DMS114 treated with DMSO at 0.1 percent for 48 hours (cell line): ENCODE results near the gene SNRK.

ENCODE experiments used
- DNase-seq: peaks from one replicate; lab custom pipeline; 2025; ENCODE audit not compliant: unreplicated experiment; lab: John Stamatoyannopoulos, UW

Gene SNRK, protein sequence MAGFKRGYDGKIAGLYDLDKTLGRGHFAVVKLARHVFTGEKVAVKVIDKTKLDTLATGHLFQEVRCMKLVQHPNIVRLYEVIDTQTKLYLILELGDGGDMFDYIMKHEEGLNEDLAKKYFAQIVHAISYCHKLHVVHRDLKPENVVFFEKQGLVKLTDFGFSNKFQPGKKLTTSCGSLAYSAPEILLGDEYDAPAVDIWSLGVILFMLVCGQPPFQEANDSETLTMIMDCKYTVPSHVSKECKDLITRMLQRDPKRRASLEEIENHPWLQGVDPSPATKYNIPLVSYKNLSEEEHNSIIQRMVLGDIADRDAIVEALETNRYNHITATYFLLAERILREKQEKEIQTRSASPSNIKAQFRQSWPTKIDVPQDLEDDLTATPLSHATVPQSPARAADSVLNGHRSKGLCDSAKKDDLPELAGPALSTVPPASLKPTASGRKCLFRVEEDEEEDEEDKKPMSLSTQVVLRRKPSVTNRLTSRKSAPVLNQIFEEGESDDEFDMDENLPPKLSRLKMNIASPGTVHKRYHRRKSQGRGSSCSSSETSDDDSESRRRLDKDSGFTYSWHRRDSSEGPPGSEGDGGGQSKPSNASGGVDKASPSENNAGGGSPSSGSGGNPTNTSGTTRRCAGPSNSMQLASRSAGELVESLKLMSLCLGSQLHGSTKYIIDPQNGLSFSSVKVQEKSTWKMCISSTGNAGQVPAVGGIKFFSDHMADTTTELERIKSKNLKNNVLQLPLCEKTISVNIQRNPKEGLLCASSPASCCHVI

DNA sequence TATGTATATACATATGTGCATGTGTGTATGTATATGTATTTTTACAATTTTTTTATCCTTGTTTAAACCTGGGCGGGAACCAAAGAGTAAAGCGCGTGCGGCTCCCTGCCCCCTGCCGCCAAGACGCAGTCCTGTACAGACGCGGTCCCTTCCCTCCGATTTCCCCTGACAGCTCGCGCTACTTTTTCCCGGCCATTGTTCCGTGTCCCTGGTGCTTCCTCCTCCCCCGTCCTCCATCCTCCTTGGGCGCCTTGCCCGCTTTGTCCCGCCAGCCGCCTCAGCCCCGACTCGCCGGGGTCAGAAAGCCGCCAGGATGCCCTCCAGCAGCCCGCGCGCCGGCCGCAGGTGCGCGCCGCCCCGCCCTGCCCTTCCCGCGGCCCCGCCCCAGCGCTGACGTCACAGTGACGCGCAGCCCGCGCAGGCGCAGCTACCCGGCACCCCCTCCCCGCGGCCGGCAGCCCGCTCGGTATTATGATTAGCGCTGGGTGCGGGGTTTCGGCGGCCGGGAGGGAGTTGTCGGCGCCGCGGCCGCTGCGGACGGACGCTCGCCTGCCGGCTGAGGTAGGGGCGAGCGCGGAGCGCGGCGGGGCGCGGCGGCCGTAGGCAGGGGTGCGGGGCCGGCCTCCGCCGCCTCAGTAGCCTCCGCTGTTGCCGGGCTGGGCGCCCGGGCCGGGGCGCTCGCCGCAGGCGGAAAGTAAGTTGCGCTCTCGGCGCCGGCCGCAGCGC lies at the start of gene SNRK:
Gene SNRK (plus strand): TSS at position 426 of the 726 bp plus-strand sequence. CDS start 16,664 bp downstream, outside the sequence.
- peak; percentile 53 for DNase-seq

DNA sequence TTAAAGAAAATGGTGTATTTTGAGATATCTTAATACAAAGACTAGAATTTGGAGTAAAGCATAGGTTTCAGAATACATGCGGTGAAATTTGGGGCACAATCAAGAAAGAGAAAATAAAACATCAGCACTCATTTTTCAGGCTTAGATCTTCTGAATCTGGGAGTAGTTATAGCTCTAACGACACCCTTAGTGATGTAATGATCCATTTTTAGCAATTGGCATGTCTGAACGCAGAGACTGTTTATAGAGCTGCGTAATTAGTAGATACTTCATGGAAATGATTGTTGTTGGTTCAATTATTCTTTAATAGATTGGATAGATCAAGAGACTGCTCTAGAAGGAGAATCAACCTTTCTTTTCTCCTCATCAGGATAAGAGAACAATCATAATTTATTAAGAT lies 47.5 kb upstream of the SNRK start:
- no peak for DNase-seq

DNA sequence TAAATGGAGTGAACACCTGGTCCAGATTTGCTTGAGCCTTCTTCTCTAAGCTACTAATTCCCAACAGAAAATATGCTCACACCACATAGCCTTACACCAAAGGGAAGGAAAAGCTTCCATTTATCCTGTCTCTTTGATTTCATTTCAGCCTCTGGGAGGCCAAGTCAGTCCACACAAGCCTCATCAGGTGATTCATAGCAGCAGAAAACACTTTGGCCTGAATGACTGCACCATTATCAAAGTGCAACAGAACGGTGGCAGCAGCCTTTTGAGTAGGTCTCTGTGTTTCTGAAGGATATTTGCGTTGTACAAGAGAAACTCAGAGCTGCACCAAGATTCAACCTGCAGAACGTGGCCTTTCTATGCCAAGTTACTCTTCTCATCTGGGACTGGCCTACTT lies 46.6 kb upstream of the SNRK start:
- no peak for DNase-seq

DNA sequence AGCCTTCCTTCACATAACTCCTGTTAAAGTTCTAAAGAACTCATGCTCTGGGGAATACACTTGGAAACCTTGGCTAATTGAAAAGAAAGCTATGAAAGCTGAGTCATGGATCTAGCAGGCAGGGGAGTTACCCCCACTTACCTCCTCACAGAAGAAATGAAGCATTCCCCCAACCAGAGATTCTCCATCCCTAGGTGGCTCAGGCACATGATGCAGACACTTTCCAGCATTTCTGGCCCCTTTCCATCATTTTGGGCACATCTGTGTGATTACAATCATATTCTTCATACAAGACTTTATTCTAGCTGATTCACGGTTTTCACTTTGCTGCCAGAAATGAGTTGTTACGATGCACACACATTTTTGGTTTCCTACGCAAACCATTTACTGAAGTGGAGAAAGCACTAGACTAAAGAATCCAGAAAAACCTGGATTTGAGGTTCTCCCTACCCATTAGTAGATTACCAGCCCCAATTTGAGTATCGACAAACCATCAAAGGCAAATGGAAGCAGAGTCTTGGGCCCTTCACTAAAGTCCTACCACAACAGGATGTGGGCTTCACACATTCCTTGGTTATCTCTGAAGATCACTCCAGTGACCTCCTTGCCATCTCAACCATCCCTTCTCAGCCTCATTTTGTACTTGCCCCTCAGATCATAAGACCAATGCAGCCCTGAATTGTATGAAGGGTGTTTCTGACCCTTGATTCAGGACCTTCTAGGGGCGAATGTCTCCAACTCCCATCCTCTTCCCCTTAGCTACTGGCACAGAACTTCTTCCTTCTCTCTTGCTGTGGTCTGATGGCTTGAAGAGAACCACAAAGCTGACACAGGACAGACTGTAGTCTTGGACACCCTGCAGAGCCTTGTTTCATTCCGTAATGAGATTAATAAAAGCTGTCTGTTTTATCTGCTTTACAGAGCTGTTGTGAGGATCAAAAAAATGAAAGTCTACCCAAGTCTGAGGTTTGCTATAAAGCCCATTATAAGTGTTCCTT lies 42.5 kb upstream of the SNRK start:
- DNase-seq: no peak

DNA sequence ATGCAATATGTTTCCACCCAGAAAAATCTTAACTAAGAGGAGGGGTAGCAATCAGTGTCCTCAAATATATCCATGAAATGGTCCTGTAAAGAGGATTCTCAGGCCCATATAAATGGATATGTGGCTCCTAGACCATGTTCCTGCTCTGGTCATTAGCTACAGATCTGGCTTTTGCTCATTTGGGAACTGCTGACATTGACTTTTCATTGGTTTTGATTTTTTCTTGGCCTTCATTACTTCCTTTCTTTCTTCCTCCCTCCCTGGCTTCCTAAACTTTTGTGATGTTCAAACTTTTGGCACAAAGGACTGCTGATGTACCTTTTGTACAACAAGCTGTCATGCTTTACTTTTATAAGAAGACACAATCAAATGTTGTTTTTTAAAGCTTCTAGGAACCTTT lies 41.6 kb upstream of the SNRK start:
- no peak for DNase-seq

DNA sequence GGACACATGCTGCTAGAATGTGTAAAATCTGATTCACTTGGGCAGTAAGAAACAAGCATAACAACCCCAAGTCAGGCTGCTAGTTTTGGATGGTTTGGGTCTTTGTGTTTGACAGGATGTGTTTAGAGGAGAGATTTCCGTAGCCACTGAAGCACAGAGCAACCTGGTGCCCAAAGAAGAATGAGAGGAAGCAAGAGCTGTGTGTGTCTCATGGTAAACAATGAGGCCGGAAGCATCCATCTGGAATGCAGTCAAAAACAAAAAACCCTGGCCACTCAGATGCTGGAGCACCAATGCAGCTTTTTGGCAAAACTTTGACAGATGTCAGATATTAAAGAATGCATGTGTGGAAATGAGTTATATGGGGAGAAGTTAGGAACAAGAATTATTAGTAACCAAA lies 39.4 kb upstream of the SNRK start:
- no peak for DNase-seq

DNA sequence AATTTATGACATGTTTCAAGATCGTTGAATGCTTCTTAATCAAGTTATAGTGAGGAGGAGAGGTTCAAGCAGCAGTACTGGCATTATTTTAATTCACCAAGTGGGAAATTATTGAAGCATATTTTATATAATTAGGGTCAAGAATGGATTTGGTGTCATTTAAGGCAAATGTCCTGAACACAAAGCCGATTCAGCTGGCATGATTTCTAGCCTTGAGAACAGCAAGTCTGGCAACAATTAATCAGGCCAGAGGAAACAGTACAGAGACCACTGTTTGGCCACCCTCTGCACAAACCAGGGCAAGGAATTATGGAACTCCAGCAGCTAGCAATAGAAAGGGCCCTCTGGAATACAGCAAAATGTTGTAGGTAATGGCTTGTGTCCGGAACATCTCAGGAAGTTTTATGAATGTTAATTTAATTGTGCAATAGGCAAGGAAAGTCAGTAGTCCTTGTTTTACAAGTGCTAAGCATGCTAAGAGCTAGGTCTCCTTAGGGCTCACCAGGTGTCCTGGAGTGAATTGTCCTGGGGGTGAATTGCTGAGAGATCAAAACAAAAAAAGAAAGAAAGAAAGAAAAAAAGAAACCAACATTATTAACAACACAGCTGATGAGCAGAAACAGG lies 38.7 kb upstream of the SNRK start:
- DNase-seq: no peak

DNA sequence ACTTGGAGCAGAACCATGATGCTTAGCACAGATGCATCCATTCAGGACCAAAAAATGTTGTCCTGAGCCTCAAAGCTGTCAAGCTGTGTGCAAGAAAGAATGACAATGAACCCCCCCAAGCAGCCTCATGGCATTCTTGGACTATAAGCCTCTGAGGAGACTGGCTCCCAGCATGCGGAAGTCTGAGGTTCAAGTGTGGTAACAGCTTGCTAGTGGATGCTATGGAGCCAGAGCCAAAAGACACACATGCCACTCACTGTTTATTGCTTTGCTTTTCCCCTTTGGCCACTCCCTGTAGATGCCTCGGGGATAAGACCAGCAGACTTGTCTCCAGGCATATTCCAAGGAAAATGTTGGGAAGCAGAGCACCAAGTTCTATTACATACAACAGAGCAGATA lies 38.2 kb upstream of the SNRK start:
- no peak for DNase-seq

DNA sequence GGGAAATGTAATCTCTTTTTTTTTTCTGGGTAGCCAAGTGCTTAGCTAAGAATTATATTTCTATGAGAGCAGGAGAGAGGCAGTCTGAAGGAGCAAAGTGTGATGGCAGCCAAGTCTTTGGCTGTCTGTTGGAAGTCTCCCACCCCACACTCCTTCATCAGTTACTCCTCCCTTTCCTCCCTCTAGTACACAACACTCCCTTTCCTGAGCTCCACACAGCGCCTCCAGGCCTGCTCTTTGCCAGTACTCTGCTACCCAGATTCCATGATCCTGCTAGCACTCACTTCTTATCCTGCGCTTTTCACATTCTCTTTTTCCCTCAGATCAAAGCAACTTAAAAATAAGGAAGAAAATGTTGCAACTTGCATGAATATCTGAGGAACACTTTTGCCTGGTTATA lies 37.4 kb upstream of the SNRK start:
- no peak for DNase-seq

DNA sequence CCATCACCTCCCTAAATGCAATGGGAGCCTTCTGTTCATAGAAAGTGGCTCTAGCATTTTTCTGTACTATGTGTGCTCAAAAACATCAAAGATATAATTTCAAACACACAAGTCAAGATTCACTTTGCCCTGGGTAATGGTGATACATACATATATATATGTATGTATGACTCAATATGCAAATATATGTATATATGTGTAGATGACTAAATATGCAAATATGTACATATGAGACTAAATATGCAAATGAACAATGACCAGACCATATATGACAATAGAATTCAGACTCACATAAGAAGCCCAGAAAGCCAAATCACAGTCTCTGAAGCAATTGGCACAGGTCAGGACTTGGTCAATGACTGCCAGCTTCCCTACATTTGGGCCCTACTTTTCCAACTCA lies 36.9 kb upstream of the SNRK start:
- DNase-seq: no peak

DNA sequence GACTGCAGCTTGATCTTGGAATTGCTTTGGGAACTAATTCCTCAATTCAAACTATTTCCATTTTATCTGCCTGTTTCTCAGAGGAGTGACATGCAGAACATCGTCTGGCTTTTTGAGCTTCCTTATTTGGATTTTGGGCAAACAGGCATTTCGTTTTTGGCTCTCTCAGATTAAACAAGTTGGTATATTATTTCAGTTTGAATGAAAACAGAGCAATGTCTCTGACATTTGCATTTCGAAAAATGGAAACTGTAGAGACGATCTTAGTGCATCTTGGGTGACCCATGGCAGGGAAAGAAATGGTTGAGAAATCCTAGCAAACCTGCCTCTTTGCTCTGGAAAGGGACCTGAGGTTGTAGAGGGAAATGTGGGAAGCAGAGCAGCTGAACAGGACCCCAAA lies 33.0 kb upstream of the SNRK start:
- DNase-seq: no peak

DNA sequence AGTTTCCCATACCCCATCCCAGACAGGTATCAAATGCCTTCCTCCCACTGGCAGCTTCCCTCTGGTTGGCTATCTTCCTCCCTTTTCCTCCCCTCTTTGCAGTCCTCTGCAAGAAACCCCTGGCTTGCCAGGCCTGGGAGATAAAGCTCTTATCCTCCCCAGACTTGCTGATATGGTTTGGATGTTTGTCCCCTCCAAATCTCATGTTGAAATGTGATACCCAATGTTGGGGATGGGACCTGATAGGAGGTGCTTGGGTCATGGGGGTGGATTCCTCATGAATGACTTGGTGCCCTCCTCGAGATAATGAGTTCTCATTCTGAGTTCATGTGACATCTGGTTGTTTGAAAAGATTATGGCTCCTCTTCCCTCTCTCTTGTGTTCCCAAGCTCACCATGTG lies 32.2 kb upstream of the SNRK start:
- DNase-seq: no peak

DNA sequence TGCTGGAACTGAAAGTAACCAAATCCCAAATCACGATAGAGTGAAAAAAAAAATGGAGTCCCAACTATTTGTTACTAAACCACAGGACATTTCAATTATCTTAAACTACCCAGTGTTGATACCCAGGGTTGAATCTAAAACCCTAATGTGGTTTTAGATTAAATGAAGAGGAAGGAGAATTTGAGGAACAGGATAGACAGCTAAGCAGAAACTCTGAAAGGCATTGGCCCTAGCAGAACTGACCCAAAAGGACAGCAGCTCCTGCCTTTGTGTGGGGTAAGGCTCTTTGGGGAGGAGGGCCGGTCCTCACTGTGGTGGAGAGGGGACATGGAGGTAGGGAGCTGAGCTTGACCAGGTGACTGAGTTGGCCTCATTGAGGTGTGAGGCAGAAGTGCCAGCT lies 30.7 kb upstream of the SNRK start:
- no peak for DNase-seq

DNA sequence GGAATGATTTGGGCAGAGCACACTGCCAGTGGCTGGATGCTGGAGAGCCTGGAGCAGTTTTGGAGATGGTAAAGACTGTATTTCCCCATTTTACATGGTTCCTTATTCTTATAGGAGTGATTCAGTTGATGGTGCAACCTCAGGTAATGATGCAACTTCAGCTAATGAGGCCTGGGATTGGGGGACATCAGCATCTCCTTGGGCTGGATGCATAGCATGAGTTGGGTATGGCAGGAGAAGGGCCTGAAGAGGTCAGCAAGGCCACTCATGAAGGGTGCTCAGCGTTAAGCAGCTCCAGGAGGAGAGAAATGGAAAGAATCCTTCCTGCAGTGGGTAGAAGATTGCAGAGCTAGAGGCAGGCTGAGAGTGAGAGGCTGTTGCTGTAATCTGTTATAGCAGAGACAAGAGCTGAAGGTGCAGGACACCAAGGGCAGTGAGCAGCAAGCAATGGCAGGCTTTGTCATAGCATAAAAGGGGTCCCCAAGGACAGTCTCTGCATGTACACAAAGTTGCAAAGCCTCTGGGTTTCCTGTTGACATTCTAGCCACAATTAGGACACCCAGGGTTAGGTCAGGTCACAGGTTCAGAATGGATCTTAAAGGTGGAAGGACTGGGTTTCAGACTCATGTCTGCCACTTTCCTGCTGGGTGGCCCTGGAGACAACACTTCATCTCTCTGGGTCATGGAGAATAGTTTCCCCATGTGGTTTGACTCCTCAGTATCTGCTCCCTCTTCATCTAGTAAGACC lies 29.5 kb upstream of the SNRK start:
- no peak for DNase-seq

DNA sequence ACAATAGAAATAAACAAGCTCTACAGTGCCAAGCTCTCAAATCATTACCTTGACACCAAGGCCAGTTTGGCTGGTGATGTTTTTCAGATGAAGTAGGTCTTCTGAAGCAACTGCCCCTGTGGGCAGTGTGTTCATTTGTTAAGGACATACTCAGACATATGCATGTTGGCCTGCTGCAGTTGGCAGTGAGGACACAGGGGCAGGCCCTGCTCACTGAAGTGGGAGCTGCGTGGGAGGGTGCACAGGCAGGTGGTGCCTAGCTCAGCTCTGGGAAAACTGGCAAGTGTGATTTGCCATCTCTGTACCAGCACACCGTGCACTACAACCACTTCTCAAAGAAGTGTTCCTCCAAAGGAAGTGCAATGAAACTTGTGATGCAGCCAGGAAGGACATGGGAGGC lies 28.5 kb upstream of the SNRK start:
- no peak for DNase-seq

DNA sequence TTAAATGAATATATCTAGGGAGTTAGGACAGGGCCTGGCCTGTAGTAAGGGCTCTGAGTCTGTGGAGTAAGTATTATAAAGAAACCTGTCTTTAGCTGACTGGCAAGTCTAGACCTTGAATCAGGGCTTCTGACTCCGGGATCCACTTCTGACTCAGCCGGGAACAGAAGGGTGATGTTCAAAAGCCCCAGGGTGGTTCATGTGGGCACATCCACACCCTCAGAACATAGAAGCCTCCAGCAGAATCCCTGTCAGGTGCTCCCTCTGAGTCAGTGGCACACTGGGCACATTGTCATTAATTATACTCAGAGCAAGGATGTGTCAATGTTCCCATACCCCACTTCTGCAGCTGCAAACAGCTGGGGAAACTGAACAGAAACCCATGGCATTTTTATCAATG lies 26.7 kb upstream of the SNRK start:
- no peak for DNase-seq

DNA sequence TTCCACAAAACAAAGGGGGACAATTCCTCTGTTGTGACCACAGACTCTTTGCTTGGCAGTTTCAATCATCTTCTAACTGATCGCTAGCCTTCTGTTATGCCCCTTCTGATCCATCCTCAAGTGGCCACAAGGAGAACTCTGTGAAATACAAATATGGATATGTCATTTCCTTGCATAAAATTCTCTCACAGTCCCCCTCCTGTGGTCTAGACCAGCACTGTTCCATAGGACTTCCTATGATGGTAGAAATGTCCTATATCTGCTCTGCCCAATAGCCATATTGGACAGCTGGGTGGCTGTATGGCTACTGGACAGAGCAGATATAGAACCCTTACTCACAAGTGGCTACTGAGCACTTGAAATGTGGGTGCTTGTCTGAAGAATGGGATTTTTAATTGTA lies 25.9 kb upstream of the SNRK start:
- no peak for DNase-seq

DNA sequence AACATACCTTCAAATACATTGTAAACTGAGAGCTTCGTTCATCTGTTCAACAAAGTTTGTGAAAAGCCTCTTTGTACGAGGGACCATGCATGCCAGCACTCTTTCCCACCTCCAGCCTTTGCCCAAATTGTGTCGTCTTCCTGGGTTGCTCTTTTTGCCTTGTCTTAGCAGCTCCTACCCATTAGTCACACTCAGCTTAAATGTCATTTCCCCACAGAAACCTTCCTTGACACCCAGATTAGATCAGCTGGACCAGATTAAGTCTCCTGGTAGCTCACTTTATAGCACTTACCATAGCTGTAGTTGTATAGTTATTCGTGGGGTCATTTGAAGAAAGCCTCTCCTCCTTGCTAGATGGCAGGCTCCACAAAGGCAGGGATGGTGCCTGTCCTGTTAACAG lies 24.1 kb upstream of the SNRK start:
- no peak for DNase-seq

DNA sequence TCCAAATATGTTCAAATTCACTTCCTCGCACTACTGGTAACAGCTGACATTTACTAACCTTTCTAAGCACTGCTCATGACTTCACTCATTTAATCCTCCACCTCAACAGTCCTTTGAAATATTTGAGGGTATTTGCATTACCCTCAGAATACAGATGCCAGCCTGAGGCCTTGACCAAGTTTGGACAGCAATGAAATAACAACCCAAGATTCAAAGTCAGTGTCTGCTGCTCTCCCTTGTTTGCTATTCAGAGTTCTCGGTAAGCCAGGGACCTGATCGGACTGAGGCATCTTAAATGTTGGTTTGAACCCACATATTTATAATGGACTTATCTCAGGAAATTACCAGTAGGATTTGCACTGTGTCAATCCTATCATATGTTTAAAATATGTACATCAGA lies 19.9 kb upstream of the SNRK start:
- no peak for DNase-seq

DNA sequence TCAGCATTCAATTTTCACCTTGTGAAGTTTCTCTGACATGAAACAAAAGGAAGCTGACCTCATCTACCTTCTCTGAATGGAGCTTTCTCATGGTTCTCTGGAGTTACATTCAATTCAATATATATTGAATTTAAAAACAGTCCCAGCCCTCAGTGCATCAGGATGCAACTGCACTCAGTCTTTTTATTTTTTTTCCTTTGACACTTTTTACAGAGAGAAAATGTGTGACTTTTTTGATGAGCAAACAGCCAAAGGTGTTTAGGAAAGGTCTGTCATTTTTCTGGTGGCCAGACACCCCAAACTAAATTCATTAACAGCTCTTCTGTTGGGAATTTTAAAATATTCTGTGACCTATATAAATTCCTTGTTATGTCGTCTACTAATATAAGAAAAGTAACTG lies 19.3 kb upstream of the SNRK start:
- DNase-seq: no peak
